ENCODE results near the gene APOL2. TPM values are rescaled to one million over a fixed set of nuclear protein-coding genes. Genes with fewer than 3 reads are reported as not detected.

Gene APOL2
- total and polyA plus RNA-seq, 10 of the 15 experiments (the other 5 are each of a cell fraction or from before 2014, with no cell fraction given), result 4.4 to 39.9 (median 25.0) TPM

GRCh38 chr22:36192542-36192941, 46.8 kb downstream of the APOL2 start:
- SMC1A ChIA-PET (ENCODE audit: uncharacterized antibody, unreplicated experiment), result interaction anchor here (0.7 to 2.1 kb wide), 3 partner anchors 14 to 85 kb away, joined by 3 to 5 read pairs (median 3); no protein-coding TSS in a partner anchor
- Histone ChIP-seq H3K4me3 (no peak overlapping the region), H3K36me3 (ENCODE audit: control insufficient read depth in 2 of 2, insufficient read depth in 2 of 2, low read length in 1 of 2) (no peaks in the 10 kb centered on the region), H3K4me2 (ENCODE audit: control insufficient read depth, insufficient read depth) (no peak overlapping the region), H4K20me1 (ENCODE audit: control insufficient read depth, insufficient read depth) (no peaks in the 10 kb centered on the region), H3K27me3 (replicated peaks in 1 of 2; ENCODE audit: control insufficient read depth in 2 of 2, insufficient read depth in 2 of 2, low read length in 1 of 2) (no peaks in the 10 kb centered on the region; a peak in 1 of 4 replicates), H3K4me1 (ENCODE audit: control insufficient read depth, insufficient read depth, low read length) (peaks cover 6% of the 10 kb centered on the region), H3K27ac (ENCODE audit: control insufficient read depth, insufficient read depth) (no peak overlapping the region), H3K79me2 (ENCODE audit: control insufficient read depth, insufficient read depth, low read length) (no peaks in the 10 kb centered on the region), H3K9ac (ENCODE audit: control insufficient read depth, insufficient read depth, low read length) (no peak overlapping the region), H3K9me3 (replicated peaks; ENCODE audit: control insufficient read depth, insufficient read depth, low read length) (no peaks in the 10 kb centered on the region), H2AFZ (ENCODE audit: control insufficient read depth, low read depth, low read length) (no peak overlapping the region)
- BruUV-seq (replicated peaks), result no TSS peak
- intact Hi-C loops (cut with micrococcal nuclease; ENCODE audit: unreplicated experiment) (loop anchor here (10.0 kb wide), 1 partner anchor 292 kb away; the partner anchor contains the start of gene TXN2), in situ Hi-C loops (cut with MboI) (loop anchor here (5.0 kb wide), 1 partner anchor 80 kb away; no protein-coding TSS in a partner anchor)
- DNase-seq (ENCODE audit: low read depth, low spot score) (no peak), ATAC-seq (no peak), FAIRE-seq (no peak)
- no peak for TF ChIP-seq GABPA (IDR thresholded peaks at IDR 0.05; ENCODE audit: low read depth)
- TF ChIP-seq CEBPB (IDR thresholded peaks at IDR 0.05; ENCODE audit: borderline replicate concordance in 1 of 2, low read depth in 2 of 2, low read length in 2 of 2), result no peak
- TF ChIP-seq MEF2B (IDR thresholded peaks at IDR 0.05; ENCODE audit: partially characterized antibody, poor library complexity, severe bottlenecking), result no peak
- TF ChIP-seq SMARCA5 (IDR thresholded peaks at IDR 0.05), result no peak
- TF ChIP-seq RB1 (IDR thresholded peaks at IDR 0.05; ENCODE audit: borderline replicate concordance), result no peak
- TF ChIP-seq MAX (IDR thresholded peaks at IDR 0.05; ENCODE audit: low read depth, low read length), result no peak
- TF ChIP-seq NKRF (conservative IDR thresholded peaks at IDR 0.05), result no peak
- TF ChIP-seq CBX3 (IDR thresholded peaks at IDR 0.05; ENCODE audit: borderline replicate concordance, low read depth), result no peak
- TF ChIP-seq TBL1XR1 (IDR thresholded peaks at IDR 0.05; ENCODE audit: low read depth, low read length), result no peak
- TF ChIP-seq CTCF (IDR thresholded peaks at IDR 0.05 in 2 of 3, conservative IDR thresholded peaks at IDR 0.05 in 1 of 3; ENCODE audit: control insufficient read depth in 2 of 3, extremely low read depth in 1 of 3, insufficient read depth in 1 of 3, low read depth in 3 of 3, low read length in 3 of 3), result no peak
- no peak for TF ChIP-seq ELK1 (IDR thresholded peaks at IDR 0.05; ENCODE audit: low read depth, low read length)
- no peak for TF ChIP-seq SIN3A (IDR thresholded peaks at IDR 0.05; ENCODE audit: low read depth, low read length)
- TF ChIP-seq NFYB (IDR thresholded peaks at IDR 0.05; ENCODE audit: insufficient read depth, low read depth, low read length), result no peak
- POLR2A ChIA-PET, result interaction anchor here (0.6 kb wide), 1 partner anchor 47 kb away, joined by 3 read pairs; no protein-coding TSS in a partner anchor
- CTCF ChIA-PET, result interaction anchor here (0.7 to 6.7 kb wide), 8 partner anchors 16 to 94 kb away, joined by 3 to 94 read pairs (median 4); partner anchors contain the start of gene APOL2
- RAD21 ChIA-PET (ENCODE audit: unreplicated experiment), result interaction anchor here (1.2 kb wide), 1 partner anchor 83 kb away, joined by 3 read pairs; no protein-coding TSS in a partner anchor
- 23% methylated on average over 4 of the region's 4 CpGs for WGBS (ENCODE audit: insufficient coverage, insufficient replicate concordance, low lambda C conversion rate, missing lambda C conversion rate)
